NCI-H1092 treated with DMSO at 0.1 percent for 48 hours (cell line): ENCODE results near the gene TNNT1.
A peak's percentile ranks its signal among the peaks of the same experiment; 100 is the strongest.
"Not testable (repeated sequence)": the region's sequence is repeated elsewhere in the genome, so short reads cannot be mapped to it uniquely, and the experiment has no call there.

Source experiments
- DNase-seq: peaks from one replicate; lab custom pipeline; 2025; lab: John Stamatoyannopoulos, UW

The TNNT1 gene

GRCh38 chr19:55169136-55169535, 20.1 kb upstream of the TNNT1 start:
- DNase-seq: no peak

- peak; percentile 74 for DNase-seq
These were observed 17.7 kb upstream of the TNNT1 start, which contains the start of gene DNAAF3 for GRCh38 chr19:55166530-55167268. Gene DNAAF3, minus strand, starts transcription at chr19:55166613. Its CDS starts 200 bp downstream, at chr19:55166413.

- DNase-seq: peak; percentile 5
These were observed 17.0 kb upstream of the TNNT1 start for GRCh38 chr19:55165952-55166529.

DNA sequence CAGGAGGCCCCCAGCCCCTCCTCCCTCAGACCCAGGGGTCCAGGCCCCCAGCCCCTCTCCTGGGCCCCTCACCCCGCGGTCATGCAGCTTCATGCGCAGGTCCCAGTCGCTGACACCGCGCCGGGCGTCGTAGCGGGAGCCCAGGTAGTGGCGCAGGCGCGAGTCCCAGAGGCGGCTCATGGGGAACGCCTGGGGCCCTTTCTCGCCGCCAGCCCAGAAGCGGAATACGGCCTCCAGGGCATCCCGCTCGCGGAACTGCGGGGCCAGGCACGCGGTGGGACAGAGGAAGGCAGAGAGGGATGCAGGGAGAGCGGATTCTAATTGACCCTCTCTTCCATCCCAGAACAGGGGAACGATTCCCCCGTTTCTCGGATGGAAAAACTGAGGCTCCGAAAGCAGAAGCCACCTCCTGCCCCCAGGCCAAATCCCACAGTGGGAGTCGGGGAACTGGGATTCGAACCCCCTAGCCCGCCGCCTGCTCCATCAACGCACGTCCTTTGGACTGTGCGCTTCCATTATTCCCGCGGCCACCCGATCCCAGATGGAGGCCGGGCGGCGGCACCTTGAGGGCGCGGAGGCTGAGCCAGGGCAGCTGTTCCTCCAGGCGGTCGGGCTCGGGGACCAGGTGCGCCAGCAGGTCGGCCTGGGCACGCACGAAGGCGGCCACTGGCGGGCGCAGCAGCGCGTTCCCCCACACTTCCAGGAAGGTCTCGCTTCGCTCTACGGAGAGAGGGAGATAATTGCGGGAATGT, 12.7 kb upstream of the TNNT1 start:
- DNase-seq: no peak

DNA sequence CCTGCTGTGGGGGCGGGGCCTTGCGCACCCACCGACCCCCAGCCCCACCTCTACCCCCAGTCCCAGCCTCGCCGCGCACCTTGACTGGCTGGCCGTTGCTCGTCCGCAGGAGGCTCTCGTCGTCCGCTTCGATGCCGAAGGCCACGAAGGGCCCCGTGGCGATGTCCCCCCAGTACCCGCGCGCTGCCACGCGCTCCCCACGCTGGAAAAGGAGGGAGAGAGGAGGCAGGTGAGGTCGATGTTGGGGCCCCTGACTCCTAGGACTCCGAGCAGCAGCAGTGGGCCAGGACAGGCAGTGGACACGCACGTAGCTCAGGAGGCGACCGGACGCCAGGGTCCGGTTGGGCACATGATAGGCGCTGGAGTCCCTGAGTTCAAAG, 12.0 kb upstream of the TNNT1 start:
- DNase-seq: no peak

GRCh38 chr19:55160128-55160985, 11.4 kb upstream of the TNNT1 start:
- DNase-seq: peak; percentile 61

GRCh38 chr19:55158848-55159749, 10.1 kb upstream of the TNNT1 start:
- no peak for DNase-seq

GRCh38 chr19:55158423-55158822, 9.4 kb upstream of the TNNT1 start:
- DNase-seq: no peak

DNA sequence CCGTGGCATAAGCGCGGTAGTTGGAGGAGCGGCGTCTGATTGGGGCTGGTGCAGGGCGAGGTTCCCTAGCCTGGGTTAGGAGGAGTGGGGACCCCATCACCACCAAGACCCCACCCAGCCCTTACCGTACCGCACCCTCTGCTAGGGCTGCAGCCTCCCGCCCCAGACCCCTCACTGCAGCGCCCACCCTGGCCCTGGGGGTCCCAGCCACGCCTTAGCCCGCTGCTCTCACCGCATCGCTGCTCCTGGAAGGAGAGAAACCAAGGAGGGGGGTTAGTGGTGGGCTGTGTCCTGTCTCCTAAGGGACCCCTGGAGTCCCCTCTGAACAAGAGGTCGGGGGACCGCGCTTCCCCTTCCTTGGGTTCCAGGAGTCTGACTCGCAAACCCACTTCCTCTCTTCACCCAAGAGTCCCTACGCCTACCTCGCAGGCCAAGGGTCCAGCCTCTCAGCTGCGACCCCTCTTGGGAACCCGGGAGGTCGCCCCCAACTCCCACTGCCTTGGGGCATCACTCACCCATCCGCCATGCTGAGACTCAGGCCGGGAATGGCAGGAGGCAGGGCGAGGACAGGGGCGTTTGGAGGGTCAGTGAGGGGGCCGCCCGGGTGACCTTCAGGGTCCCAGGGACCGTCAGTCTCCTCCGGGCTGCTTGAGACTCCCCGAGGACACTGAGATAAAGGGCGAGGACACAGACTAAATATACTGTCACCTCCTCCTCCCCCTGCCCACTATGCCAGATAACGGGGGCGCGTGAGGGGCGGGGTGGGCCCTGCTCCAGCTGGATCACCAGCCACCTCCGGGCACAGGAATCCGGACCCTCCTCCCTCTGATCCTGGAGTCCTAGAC, 8.3 kb upstream of the TNNT1 start, which contains the start of gene TNNI3:
Gene TNNI3 (minus strand): TSS at position 669 of the 845 bp plus-strand sequence. CDS start 143 bp downstream, at position 526.
- no peak for DNase-seq

DNA sequence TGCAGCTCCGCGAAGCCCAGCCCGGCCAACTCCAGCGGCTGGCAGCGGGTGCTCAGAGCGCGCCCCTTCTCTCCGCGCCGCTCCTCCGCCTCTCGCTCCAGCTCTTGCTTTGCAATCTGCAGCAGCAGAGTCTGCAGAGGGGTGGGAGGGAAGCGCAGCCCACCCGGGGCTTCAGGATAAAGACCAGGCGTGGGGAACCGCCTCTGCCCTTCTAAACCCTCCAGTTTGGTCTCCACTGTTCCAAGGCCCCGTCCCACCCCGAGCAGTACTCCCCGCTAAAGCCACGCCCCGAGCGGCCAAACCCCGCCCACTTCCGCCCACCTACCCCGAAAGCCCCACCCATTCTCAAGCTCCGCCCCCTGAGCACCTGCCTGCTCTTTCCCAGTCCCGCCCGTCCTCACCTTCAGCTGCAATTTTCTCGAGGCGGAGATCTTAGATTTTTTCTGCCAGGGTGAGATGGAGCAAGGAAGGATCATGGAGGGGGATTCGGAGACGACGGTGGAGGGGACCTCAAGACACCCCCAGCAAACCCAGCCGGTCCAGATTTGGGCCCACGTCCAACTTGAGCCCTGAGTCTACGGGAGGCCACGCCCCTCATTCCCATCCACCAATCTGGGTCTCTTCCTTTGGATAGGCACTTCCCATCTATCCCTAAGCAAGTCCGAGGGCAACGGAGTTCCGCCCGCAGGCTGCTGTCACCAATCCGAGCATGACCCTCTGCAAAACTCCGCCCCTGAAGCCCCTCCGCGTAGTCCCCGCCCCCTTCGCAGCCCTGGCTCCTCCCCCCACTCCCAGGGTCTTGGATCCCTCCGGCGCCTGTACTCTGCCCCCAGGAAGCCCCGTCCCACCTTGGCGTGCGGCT, 7.4 kb upstream of the TNNT1 start:
- peak; percentile 39 for DNase-seq

GRCh38 chr19:55155784-55156183, 6.8 kb upstream of the TNNT1 start:
- DNase-seq: not testable (repeated sequence)

- no peak for DNase-seq
These were observed 4.8 kb upstream of the TNNT1 start for GRCh38 chr19:55153652-55154264.

- no peak for DNase-seq
These were observed 3.0 kb upstream of the TNNT1 start for GRCh38 chr19:55152017-55152416.

DNA sequence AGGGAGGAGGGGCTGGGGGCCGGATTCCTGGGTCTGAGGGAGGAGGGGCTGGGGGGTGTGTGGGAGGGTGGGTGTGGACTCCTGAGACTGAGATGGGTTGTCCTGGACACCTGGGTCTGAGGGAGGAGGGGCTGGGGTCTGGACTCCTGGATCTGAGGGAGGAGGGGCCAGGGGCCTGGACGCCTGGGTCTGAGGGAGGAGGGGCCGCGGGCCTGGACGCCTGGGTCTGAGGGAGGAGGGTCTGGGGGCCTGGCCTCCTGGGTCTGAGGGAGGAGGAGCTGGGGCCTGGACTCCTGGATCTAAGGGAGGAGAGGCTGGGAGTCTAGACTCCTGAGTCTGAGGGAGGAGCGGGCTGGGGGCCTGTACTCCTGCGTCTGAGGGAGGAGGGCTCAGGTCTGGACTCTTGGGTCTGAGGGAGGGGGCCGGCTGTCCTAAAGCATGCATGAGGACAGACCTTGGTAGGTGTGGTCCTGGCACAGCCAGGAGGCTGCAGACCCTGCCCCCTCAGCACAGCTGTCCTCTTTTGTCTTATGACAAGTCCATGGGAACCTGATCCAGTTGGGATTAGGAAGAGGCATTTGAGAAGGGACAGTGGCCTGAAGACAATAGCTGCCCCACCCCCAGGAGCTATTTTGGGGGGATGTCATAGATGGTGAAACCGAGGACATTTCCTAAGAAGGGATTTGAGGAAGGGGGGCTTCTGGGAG, 1.3 kb downstream of the TNNT1 start:
- DNase-seq: no peak

GRCh38 chr19:55146705-55147273, 2.2 kb downstream of the TNNT1 start:
- no peak for DNase-seq

DNA sequence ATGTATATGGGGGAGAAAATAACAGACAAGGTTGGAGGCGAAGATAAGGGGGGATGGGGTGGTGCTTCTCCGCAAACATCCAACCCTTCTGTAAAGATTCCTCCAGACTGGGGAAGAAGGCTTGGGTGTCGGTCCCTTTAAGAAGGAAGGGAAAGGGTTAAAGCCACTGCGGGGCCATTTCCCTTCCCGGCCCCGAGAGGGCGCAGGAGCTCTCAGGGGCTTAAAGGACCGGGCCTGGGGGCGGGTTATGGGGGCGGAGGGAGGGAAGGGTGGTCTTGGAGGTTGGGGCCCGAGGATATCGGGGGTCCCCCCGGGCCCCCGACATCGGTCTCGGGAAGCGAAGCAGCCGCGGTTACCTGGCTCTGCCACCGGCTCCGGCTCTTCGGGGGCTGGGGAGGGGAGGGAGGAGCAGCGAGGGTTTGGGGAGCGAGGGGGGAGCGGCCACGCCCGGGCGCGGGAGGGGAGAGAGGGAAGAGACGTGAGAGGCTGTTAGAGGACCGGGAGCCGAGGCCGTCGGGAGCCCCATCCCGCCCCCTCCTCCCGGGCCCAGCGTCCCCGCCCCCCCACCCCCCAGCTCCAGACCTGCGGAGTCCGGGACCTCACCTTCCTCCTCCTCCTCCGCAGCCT, 2.8 kb downstream of the TNNT1 start:
- no peak for DNase-seq

DNA sequence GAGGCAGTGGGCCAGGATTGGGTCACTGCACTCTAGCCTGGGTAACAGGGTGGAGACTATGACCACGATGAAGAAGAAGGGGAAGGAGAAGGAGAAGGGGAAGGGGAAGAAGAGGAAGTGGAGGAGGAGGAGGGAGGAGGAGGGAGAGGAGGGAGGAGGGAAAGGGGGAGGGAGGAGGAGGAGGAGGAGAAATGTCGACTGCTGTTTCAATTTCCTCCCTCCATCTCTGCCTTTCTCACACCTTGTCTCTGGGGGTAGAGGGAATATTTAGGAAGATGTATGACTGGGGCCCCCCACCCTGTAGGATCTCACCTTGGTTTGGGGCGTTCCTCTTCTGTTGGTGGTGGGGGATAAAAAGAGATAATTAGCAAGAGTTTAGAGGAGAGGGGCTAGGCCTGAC, 3.8 kb downstream of the TNNT1 start:
- no peak for DNase-seq
